Gastrocnemius medialis (tissue), 4 donors: ENCODE data around the gene FMN2. TPM values are rescaled to one million over a fixed set of nuclear protein-coding genes. Genes with fewer than 3 reads are reported as not detected.

Source experiments
- ATAC-seq, 2 donors: fragments of 150-250 bp; one replicate each; pipeline ENCODE4 v1.9.1; 2016
- DNase-seq, 2 donors: peaks; one replicate each; pipeline ENCODE4 v3.0.0-alpha.2; 2019
- H3K27ac ChIP-seq, 4 donors: fragments of 200-600 bp; sonication (generic); 1 replicate in 1 of 4; 2 replicates in 3 of 4; pipeline ENCODE4 v1.5.1; 2016 to 2018; ENCODE audit warnings: mild to moderate bottlenecking in 2 of 4, moderate library complexity in 1 of 4
- H3K27me3 ChIP-seq, 3 donors: fragments of 200-600 bp; sonication (generic) in 2 of 3; 1 replicate in 1 of 3; 2 replicates in 2 of 3; pipeline versions ENCODE4 v1.5.1 to v1.6.0; 2016 to 2019; ENCODE audit warnings: mild to moderate bottlenecking in 1 of 3, moderate library complexity in 1 of 3
- H3K36me3 ChIP-seq, 2 donors: fragments of 200-600 bp; sonication (generic) in 1 of 2; one replicate each; pipeline ENCODE4 v1.5.1; 2017 to 2018
- H3K4me1 ChIP-seq, 2 donors: fragments of 200-600 bp; sonication (generic) in 1 of 2; one replicate each; pipeline ENCODE4 v1.5.1; 2016 to 2017; ENCODE audit warnings: mild to moderate bottlenecking in 2 of 2
- H3K4me3 ChIP-seq, 4 donors: fragments of 200-600 bp; sonication (generic) in 3 of 4; 1 replicate in 1 of 4; 2 replicates in 3 of 4; pipeline ENCODE4 v1.5.1; 2016 to 2019; ENCODE audit warnings: mild to moderate bottlenecking in 2 of 4
- H3K9me3 ChIP-seq, 3 donors: fragments of 200-600 bp; sonication (generic) in 2 of 3; 1 replicate in 1 of 3; 2 replicates in 2 of 3; pipeline ENCODE4 v1.5.1; 2016 to 2019
- CTCF ChIP-seq, 5 experiments: fragments of 450-650 bp in 3 of 5; fragments of 200-600 bp in 2 of 5; sonication (generic) in 2 of 5; IDR thresholded peaks in 4 of 5; conservative IDR thresholded peaks in 1 of 5; 1 replicate in 4 of 5; 2 replicates in 1 of 5; pipeline ENCODE4 v1.5.1; 2016 to 2019; ENCODE audit warnings: antibody characterized with exemption in 5 of 5, mild to moderate bottlenecking in 3 of 5, moderate library complexity in 3 of 5
- POLR2A ChIP-seq, 2 donors: fragments of 450-650 bp; IDR thresholded peaks; one replicate each; pipeline ENCODE4 v1.6.1; 2017; ENCODE audit warnings: antibody characterized with exemption in 2 of 2, mild to moderate bottlenecking in 2 of 2, moderate library complexity in 2 of 2
- in situ Hi-C, 4 donors: fragments of 200-750 bp; cut with MboI; loops; one replicate each; pipeline versions ENCODE4 v1.15.0 to v1.8.0; 2017; ENCODE audit warnings: low sequenced_read_pairs in 4 of 4
- intact Hi-C: fragments of 100-400 bp; cut with DNase I; formaldehyde crosslinking; loops from one replicate; pipeline ENCODE4 v1.15.1; 2023; ENCODE audit warnings: low total_unique reads
- total RNA-seq, 4 donors: library from RNA; depleted of rRNA; stranded (reverse); fragments of >200 nt; gene quantifications; one replicate each; pipeline versions ENCODE4 v1.1.0 to v1.2.3, GENCODE V29; 2016

FMN2 gene
- total RNA-seq, 4 donors from 2014 or later, result 0.51 TPM; not detected in 3

DNA sequence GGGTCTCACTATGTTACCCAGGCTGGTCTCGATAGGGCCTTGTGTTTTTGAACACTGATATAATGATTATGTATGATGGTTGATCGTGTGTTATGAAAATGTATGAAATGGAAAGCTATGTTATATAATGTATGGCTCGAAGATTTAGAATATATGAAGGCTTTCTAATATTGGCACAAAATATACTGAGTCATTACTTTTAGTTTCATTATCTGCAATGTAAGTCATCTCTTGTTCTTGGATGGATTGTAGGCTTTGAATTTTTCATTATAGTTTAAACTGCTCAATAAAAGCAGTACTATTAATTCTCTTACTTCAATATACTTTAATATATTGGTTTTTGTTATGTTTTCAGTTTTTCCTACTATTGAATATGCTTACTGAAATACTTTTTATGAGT is 10.1 kb downstream of the FMN2 start:
- ATAC-seq, result no peak
- intact Hi-C loops, result no loop called here
- TF ChIP-seq POLR2A (IDR thresholded peaks at IDR 0.05) (no peak), CTCF (IDR thresholded peaks at IDR 0.05 in 4 of 5, conservative IDR thresholded peaks at IDR 0.05 in 1 of 5) (no peak)
- Histone ChIP-seq H3K4me1 (no peaks in the 10 kb centered on the region), H3K27ac (no peak overlapping the region), H3K9me3 (no peaks in the 10 kb centered on the region), H3K27me3 (no peaks in the 10 kb centered on the region), H3K36me3 (no peaks in the 10 kb centered on the region), H3K4me3 (no peak overlapping the region)
- DNase-seq, result no peak
- in situ Hi-C loops, result no loop called here

DNA sequence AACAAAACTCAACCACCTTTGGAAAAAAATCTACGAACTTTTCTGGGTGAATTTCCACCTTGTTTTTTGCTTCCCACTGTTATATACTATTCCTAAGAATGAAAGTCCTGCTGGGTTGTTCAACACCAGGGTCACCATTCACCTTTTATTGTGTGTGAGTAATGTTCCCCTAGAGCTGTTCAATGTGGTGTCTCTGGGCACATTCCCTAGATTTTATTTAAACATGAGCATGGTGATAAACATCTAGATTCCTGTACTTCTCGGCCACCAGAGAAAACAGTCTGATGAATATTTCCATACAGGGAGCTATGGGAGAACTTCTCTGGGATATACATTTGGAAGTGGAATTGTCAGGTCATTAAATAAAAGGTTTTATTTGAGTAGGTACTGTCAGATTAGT is 13.0 kb downstream of the FMN2 start:
- H3K27me3 ChIP-seq, result no peaks in the 10 kb centered on the region
- DNase-seq (no peak), ATAC-seq (no peak)
- no peaks in the 10 kb centered on the region for H3K4me1 ChIP-seq
- no peaks in the 10 kb centered on the region for H3K9me3 ChIP-seq
- H3K36me3 ChIP-seq, result no peaks in the 10 kb centered on the region
- H3K4me3 ChIP-seq, result no peak overlapping the region
- in situ Hi-C loops (no loop called here), intact Hi-C loops (no loop called here)
- TF ChIP-seq CTCF (IDR thresholded peaks at IDR 0.05 in 4 of 5, conservative IDR thresholded peaks at IDR 0.05 in 1 of 5) (no peak), POLR2A (IDR thresholded peaks at IDR 0.05) (no peak)
- H3K27ac ChIP-seq, result no peak overlapping the region

GRCh38 chr1:240107058-240107684 is 15.5 kb downstream of the FMN2 start:
- in situ Hi-C loops (no loop called here), intact Hi-C loops (no loop called here)
- Histone ChIP-seq H3K27me3 (no peaks in the 10 kb centered on the region), H3K4me3 (no peak overlapping the region), H3K36me3 (no peaks in the 10 kb centered on the region), H3K27ac (no peak overlapping the region), H3K9me3 (no peaks in the 10 kb centered on the region), H3K4me1 (no peaks in the 10 kb centered on the region)
- no peak for DNase-seq
- ATAC-seq, result no peak
- TF ChIP-seq POLR2A (IDR thresholded peaks at IDR 0.05) (no peak), CTCF (IDR thresholded peaks at IDR 0.05 in 4 of 5, conservative IDR thresholded peaks at IDR 0.05 in 1 of 5) (no peak)

- DNase-seq (no peak), ATAC-seq (no peak)
- TF ChIP-seq POLR2A (IDR thresholded peaks at IDR 0.05) (no peak), CTCF (IDR thresholded peaks at IDR 0.05 in 4 of 5, conservative IDR thresholded peaks at IDR 0.05 in 1 of 5) (no peak)
- intact Hi-C loops, result no loop called here
- Histone ChIP-seq H3K27ac (no peak overlapping the region), H3K4me1 (no peaks in the 10 kb centered on the region), H3K4me3 (no peak overlapping the region), H3K36me3 (no peaks in the 10 kb centered on the region), H3K9me3 (no peaks in the 10 kb centered on the region), H3K27me3 (no peaks in the 10 kb centered on the region)
- in situ Hi-C loops, result no loop called here
These were observed 17.4 kb downstream of the FMN2 start for GRCh38 chr1:240109130-240109529.
